ENCODE results near the gene CAMSAP3.
A peak's percentile ranks its signal among the peaks of the same experiment; 100 is the strongest.

CAMSAP3 gene

DNA sequence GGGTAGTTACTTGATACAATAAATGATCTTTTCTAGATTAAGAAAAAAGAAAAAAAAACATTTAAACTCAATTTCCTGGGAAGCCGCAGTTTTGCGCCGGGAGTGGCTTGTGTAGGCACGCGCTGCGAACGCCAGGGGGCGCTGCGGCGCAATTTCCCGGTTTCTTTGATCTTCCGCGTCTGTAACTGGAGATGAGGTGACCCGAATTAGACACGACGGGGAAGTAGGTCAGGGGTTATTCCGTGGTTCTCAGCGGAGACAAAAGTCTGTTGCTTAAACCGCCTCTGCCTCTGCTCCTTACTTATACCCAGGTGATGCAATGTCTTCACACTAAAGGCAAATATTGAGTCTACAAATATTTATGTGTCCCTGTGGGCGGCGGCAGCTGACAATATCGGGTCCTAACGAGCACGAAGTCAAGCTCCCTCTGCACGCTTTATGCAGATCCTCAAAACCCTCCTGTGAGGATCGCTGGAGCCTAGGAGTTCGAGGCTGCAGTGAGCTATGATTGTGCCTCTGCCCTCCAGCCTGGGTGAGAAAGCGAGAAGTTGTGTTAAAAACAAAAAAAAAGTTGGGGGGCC is 56.5 kb downstream of the CAMSAP3 start:
- peak; percentile 75 for TF ChIP-seq CTCF (IDR thresholded peaks at IDR 0.05; ENCODE audit: control insufficient read depth, extremely low read depth, insufficient read depth)
- peak overlapping the region; percentile 35 for H3K4me3 ChIP-seq (ENCODE audit: low read depth, low read length)
- peak; percentile 86 for DNase-seq (ENCODE audit: low read depth)

GRCh38 chr19:7654401-7654800 is 58.7 kb downstream of the CAMSAP3 start:
- no peak overlapping the region for H3K4me3 ChIP-seq (ENCODE audit: low read depth, low read length)
- no peak for TF ChIP-seq CTCF (IDR thresholded peaks at IDR 0.05; ENCODE audit: control insufficient read depth, extremely low read depth, insufficient read depth)
- DNase-seq (ENCODE audit: low read depth): no peak

- DNase-seq (ENCODE audit: low read depth): no peak
- H3K4me3 ChIP-seq (ENCODE audit: low read depth, low read length): no peak overlapping the region
- no peak for TF ChIP-seq CTCF (IDR thresholded peaks at IDR 0.05; ENCODE audit: control insufficient read depth, extremely low read depth, insufficient read depth)
These were observed 59.9 kb downstream of the CAMSAP3 start for GRCh38 chr19:7655581-7655980.

- no peak for TF ChIP-seq CTCF (IDR thresholded peaks at IDR 0.05; ENCODE audit: control insufficient read depth, extremely low read depth, insufficient read depth)
- DNase-seq (ENCODE audit: low read depth): no peak
- H3K4me3 ChIP-seq (ENCODE audit: low read depth, low read length): no peak overlapping the region
These were observed 61.6 kb downstream of the CAMSAP3 start for GRCh38 chr19:7657131-7657751.

DNA sequence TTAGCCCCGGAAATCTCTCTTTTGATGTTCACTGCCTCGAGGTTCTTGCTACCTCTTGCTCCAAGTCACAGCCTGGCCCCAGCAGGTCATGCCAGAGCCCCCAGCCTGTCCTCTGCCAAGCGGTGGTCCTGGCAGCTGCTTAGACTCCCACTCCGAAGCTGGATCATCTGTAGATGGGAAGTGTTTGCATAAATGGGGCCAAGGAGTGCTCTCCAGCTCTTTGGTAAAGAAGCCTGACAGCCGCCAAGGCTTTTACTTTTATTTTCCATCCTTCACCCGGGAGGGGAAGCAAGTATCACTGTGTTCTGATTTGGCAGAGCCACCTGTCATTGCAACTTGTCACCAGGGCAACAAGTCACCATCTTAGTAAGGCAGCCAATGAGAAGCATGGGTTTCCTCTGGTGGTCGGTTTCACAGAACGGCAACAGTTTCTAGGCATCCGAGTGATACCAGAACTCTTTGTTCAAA is 62.6 kb downstream of the CAMSAP3 start:
- DNase-seq (ENCODE audit: low read depth): no peak
- no peak overlapping the region for H3K4me3 ChIP-seq (ENCODE audit: low read depth, low read length)
- TF ChIP-seq CTCF (IDR thresholded peaks at IDR 0.05; ENCODE audit: control insufficient read depth, extremely low read depth, insufficient read depth): no peak

DNA sequence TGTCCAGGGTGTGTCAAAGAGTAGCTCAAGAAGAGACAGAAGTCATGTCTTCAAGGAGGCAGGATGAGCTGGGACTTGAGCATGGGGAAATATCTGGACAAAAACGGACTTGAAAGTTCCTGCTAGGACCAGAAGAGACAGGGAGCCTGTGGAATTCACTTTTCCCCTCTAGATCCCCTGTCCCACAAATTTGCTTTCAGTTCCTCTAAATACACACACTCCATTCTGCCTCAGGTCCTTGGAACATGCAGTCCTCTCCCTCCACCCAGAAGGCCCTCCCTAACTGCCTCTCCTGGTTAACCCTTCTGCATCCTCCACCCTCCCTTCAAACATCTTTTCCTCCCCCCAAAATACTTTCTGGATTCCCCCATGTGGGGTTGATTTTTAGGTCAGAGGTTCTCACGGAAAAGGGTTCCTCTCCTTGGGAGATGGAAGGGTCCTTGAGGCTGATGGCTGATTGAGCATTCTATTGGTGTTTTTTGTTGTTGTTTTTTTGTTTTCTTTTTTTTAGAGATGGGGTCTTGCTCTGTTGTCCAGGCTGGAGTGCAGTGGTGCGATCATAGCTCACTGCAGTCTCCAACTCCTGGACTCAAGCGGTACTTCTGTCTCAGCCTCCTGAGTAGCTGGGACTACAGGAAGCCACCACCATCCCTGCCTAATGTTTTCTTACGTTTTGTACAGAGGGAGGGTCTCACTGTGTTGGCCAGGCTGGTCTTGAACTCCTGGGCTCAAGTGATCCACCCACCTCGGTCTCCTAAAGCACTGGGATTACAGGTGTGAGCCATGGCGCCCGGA is 66.3 kb downstream of the CAMSAP3 start:
- TF ChIP-seq CTCF (IDR thresholded peaks at IDR 0.05; ENCODE audit: control insufficient read depth, extremely low read depth, insufficient read depth): no peak
- no peak for DNase-seq (ENCODE audit: low read depth)
- H3K4me3 ChIP-seq (ENCODE audit: low read depth, low read length): no peak overlapping the region

All from LNCaP clone FGC (cell line).